ES-I3 (cell line): ENCODE data around the gene KIAA2012.

Source experiments
- H3K36me3 ChIP-seq: 2 replicates; pipeline ENCODE4 v1.6.1; 2013; ENCODE audit warnings: mild to moderate bottlenecking, low read length, control low read depth, moderate library complexity; ENCODE audit not compliant: insufficient read depth
- H3K4me1 ChIP-seq: 2 replicates; pipeline ENCODE4 v1.6.1; 2013; ENCODE audit warnings: mild to moderate bottlenecking, control low read depth, low read length; ENCODE audit not compliant: insufficient read depth
- H3K9ac ChIP-seq: 2 replicates; pipeline ENCODE4 v1.6.1; 2013; ENCODE audit warnings: low read depth, mild to moderate bottlenecking, low read length, moderate library complexity
- H3K9me3 ChIP-seq: 2 replicates; pipeline ENCODE4 v1.6.1; 2013; ENCODE audit warnings: mild to moderate bottlenecking, low read length, moderate library complexity; ENCODE audit not compliant: control insufficient read depth, insufficient read depth

KIAA2012 gene

GRCh38 chr2:202052235-202052634 lies 20.8 kb upstream of the KIAA2012 start:
- Histone ChIP-seq H3K9me3 (no peaks in the 10 kb centered on the region), H3K4me1 (peaks cover 23% of the 10 kb centered on the region), H3K9ac (no peak overlapping the region), H3K36me3 (no peaks in the 10 kb centered on the region)

DNA sequence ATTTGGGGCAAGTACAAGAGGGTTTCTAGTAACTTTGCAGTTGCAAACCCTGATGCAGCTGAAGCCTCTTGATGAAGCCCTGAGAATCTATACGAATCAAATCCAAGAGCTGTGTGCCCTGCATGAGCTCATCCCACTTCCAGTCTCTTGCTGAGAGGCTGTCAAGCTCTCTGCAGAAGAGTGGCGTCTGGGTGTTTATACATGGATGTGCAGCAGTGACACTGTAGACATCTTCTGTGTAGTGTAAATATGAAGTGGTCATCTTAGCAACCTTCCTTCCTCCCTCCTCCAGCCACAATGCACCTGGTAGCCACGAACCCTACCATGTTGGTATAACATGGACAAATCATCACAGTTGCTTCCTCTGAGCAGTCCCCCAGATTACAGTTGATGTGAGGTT lies 18.4 kb upstream of the KIAA2012 start:
- Histone ChIP-seq H3K4me1 (peaks cover 23% of the 10 kb centered on the region), H3K9me3 (no peaks in the 10 kb centered on the region), H3K9ac (no peak overlapping the region), H3K36me3 (no peaks in the 10 kb centered on the region)

DNA sequence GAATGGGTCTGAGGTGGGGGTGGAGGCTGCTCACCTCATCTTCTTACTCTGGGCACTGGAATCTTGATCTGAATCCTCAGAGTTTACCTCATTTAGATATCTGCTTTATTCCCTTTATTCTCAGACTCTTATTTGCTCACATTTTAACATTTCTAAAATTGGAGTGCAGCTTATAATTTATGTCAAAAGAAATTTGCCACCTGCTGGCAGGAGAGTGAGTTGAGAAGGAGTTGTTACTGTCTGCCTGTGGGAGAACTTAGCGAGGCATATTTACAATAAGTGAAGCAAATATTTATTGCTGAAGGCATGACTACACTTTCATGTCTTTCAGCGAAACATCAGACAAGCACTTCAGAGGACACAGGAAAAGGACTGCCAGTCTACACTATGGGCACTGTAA lies 16.4 kb upstream of the KIAA2012 start:
- Histone ChIP-seq H3K36me3 (no peaks in the 10 kb centered on the region), H3K9ac (no peak overlapping the region), H3K4me1 (peaks cover 12% of the 10 kb centered on the region), H3K9me3 (no peaks in the 10 kb centered on the region)

GRCh38 chr2:202060218-202060617 lies 12.8 kb upstream of the KIAA2012 start:
- no peak overlapping the region for H3K9ac ChIP-seq
- no peaks in the 10 kb centered on the region for H3K9me3 ChIP-seq
- H3K36me3 ChIP-seq: no peaks in the 10 kb centered on the region
- peaks cover 10% of the 10 kb centered on the region; the same call in 1 of the 2 replicates for H3K4me1 ChIP-seq

DNA sequence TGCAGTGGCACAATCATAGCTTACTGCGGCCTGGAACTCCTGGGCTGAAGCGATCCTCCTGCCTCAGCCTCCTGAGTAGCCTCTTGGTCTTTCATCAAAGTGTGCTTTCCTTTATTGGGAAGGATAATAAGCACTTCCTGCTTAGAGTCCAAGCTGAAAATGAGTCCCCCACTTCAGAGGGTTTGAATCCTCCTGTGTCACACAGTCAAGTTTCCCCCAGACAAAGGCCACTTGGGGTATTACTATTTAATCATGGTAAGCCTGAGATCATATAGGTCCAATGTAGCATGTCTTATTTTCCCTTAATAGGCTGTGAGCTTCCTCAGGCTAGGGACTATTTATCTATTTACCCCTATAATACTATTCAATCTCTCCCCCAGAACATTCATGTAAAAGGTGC lies 11.4 kb upstream of the KIAA2012 start:
- H3K4me1 ChIP-seq: peaks cover 10% of the 10 kb centered on the region; the same call in 1 of the 2 replicates
- no peak overlapping the region for H3K9ac ChIP-seq
- H3K9me3 ChIP-seq: no peaks in the 10 kb centered on the region
- no peaks in the 10 kb centered on the region for H3K36me3 ChIP-seq

DNA sequence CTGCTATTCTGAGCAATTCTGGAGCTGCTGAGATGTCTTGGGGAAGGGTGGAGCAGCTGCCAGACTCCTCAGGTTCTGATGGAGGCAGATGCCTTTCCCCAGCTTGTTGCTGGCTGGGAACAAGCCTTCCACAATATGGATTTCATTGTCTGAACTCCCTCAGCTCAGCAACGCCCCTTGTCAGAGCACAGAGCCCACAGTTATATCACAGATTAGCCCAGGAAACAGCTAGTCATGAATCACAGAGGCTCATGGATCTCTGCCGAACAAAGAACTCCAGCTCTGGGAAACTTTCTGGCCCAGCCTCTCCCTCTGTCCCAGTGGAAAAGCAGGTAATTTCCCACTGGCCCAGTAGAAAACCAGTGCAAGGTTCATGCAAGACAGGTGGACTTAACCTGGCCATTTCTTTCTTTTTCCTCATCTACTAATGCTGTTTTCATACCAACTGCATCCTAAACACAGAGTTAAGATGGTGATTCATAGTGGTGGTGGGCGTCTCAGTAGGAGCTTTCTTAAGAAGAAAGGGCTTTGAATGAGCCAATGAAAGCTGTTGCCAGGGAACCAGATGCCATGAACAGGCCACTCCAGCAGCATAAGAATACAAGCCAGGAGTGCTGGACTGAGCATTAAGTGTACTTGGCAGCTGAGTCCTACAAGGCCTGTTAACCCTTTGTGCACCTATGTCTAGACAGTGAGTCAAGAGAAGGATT lies 8.7 kb upstream of the KIAA2012 start:
- Histone ChIP-seq H3K4me1 (peaks cover 10% of the 10 kb centered on the region; the same call in 1 of the 2 replicates), H3K9ac (no peak overlapping the region), H3K9me3 (no peaks in the 10 kb centered on the region), H3K36me3 (no peaks in the 10 kb centered on the region)

GRCh38 chr2:202064881-202065230 lies 8.2 kb upstream of the KIAA2012 start:
- peaks cover 10% of the 10 kb centered on the region; the same call in 1 of the 2 replicates for H3K4me1 ChIP-seq
- no peaks in the 10 kb centered on the region for H3K9me3 ChIP-seq
- no peak overlapping the region for H3K9ac ChIP-seq
- no peaks in the 10 kb centered on the region for H3K36me3 ChIP-seq

DNA sequence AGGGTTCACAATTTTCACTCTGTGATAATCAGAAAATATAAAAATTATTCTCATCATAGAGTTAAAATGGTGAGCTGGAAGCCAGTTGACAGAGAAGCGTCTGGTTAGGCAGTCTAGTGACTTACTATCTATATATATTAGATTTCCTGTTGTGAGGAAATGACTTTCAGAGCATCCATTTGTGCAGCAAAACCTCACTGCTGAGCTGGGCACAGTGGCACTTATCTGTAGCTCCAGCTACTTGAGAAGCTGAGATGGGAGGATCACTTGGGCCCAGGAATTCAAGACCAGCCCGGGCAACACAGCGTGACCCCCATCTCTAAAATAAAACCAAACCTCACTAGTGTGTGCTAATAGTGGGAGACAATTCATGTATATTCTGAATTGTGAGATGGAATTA lies 7.2 kb upstream of the KIAA2012 start:
- Histone ChIP-seq H3K9ac (no peak overlapping the region), H3K4me1 (peaks cover 10% of the 10 kb centered on the region; the same call in 1 of the 2 replicates), H3K9me3 (no peaks in the 10 kb centered on the region), H3K36me3 (no peaks in the 10 kb centered on the region)

GRCh38 chr2:202066875-202067274 lies 6.2 kb upstream of the KIAA2012 start:
- no peaks in the 10 kb centered on the region for H3K36me3 ChIP-seq
- H3K4me1 ChIP-seq: peaks cover 10% of the 10 kb centered on the region; the same call in 1 of the 2 replicates
- H3K9me3 ChIP-seq: no peaks in the 10 kb centered on the region
- no peak overlapping the region for H3K9ac ChIP-seq

- peaks cover 14% of the 10 kb centered on the region; the same call in 1 of the 2 replicates for H3K4me1 ChIP-seq
- no peaks in the 10 kb centered on the region for H3K36me3 ChIP-seq
- H3K9me3 ChIP-seq: no peaks in the 10 kb centered on the region
- no peak overlapping the region for H3K9ac ChIP-seq
Observed at GRCh38 chr2:202067589-202067988, 5.5 kb upstream of the KIAA2012 start.

DNA sequence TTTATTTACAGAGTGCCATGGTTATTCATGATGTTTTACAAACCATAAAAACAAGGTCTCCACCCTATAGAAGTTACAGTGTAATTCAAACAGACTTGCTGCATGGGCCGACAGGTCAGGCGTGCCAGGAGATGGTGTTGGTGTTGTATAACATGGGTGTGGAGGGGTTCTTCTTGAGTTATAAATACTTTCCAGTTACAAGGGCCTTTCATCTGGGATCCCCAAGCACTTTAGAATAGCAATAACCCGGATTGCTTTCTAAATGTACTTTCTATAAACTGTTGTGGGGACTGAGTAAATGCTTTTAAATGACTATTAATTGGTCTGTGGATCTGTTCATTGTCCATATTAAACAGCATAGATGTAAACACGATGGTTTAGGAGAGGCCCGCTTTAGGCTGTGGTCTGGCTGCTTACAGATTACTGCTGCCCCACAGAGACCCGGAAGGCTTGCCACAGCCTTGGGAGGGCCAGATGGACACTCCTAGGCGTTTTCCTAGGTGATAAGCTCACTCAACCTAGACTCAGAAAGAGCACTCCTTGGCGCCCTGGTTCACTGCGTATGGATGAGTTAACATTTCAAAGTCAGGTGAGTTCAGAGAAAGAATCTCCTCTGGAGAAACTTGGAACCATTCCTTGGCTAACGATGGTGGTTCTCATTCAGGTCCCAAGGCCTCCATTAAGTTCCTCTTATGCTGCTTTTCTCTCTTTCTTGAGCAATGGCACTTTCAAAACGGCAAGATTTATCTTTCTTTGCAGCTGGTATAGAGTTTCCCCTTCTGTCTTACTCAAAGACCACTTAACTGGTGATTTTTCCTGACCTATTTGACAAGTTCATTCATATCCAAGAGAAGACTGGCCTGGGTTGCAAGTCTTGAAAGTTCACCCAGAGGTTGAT lies 3.6 kb upstream of the KIAA2012 start:
- Histone ChIP-seq H3K9me3 (no peaks in the 10 kb centered on the region), H3K9ac (no peak overlapping the region), H3K36me3 (no peaks in the 10 kb centered on the region), H3K4me1 (peaks cover 7% of the 10 kb centered on the region; the same call in 1 of the 2 replicates)

- H3K9ac ChIP-seq: no peak overlapping the region
- H3K36me3 ChIP-seq: no peaks in the 10 kb centered on the region
- H3K4me1 ChIP-seq: 0 out of 2 replicates have a peak, but pooled peaks cover 4% of the 10 kb centered on the region
- no peaks in the 10 kb centered on the region for H3K9me3 ChIP-seq
Observed at GRCh38 chr2:202071107-202071506, 1.9 kb upstream of the KIAA2012 start.

DNA sequence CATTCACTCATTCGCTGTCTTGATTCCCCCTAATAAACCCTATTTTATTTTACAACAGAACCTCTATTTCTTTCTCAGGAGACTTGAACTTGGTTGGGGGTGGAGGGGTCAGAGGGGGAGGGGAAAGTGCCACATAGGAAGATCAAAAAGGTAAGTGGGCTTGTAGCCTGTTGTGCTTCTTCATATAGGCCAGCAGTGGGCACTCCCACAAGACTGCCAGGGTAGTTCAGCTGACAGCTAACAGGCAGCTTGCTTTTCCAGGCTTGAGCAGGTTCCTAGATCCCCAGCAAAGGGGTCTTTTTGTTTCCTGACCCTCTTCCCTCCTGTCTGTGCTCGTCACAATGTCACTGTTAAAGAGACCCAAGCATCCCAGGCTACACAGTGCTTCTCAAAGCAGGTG lies 829 bp upstream of the KIAA2012 start:
- Histone ChIP-seq H3K9ac (no peak overlapping the region), H3K4me1 (0 out of 2 replicates have a peak, but pooled peaks cover 4% of the 10 kb centered on the region), H3K9me3 (no peaks in the 10 kb centered on the region), H3K36me3 (no peaks in the 10 kb centered on the region)

DNA sequence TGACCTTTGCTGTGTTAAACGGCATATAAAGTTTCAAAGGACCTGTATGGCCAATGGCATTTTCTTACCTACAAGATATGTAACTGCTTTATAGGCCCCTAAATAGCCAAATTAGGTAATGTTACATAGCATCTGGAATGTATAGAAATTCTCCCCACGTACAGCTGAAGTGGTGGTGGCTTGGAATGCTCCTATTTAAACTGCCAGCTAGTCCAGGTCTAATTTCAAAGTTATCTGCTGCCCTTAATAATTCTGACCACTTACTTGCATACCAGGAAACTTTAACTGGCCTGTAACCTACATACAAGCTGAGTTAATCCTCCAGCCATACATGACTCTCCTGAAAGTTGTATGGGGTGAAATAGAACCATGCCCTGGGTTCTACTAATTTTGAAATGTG lies 1.3 kb downstream of the KIAA2012 start:
- H3K4me1 ChIP-seq: 0 out of 2 replicates have a peak, but pooled peaks cover 4% of the 10 kb centered on the region
- no peaks in the 10 kb centered on the region for H3K9me3 ChIP-seq

DNA sequence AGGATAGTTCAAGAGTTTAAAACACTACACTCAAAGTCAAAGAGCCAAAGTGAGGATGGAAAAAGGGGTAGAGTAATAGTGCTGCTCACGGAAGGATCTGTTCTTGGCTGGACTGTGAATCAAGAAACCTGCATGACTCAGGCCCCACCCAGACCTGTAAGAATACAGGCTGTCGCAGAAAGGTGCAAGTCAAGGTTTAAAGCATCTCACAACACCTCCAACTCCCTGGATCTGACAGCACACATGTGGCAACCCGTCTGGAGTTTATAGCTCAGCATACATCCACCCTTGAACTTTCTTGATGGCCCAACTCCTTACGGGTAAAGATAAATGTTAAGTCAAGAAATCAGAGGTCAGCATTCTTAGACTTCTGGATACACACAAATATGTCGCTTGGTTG lies 6.3 kb downstream of the KIAA2012 start:
- Histone ChIP-seq H3K9me3 (0 out of 2 replicates have a peak, but pooled peaks cover 6% of the 10 kb centered on the region), H3K36me3 (no peaks in the 10 kb centered on the region)

More for the DNA sequence above, 1.3 kb downstream of the KIAA2012 start:
- H3K36me3 ChIP-seq: no peaks in the 10 kb centered on the region
- H3K9ac ChIP-seq: no peak overlapping the region

More for the DNA sequence above, 6.3 kb downstream of the KIAA2012 start:
- Histone ChIP-seq H3K4me1 (peaks cover 7% of the 10 kb centered on the region), H3K9ac (no peak overlapping the region)
